Activated CD8-positive, alpha-beta T cell treated with anti-CD3 and anti-CD28 coated beads for 36 hours (primary cell): ENCODE measurements around the gene KIF26B. TPM values are rescaled to one million over a fixed set of nuclear protein-coding genes. Genes with fewer than 3 reads are reported as not detected.

Experiments
- ATAC-seq: fragments of 200-7000 bp; cut with Tn5 transposase; one replicate; pipeline ENCODE4 v1.10.0; 2021; ENCODE audit warnings: mild to moderate bottlenecking, moderate library complexity
- CTCF ChIA-PET: fragments of 350-600 bp; sonication (Branson Sonifier 250); formaldehyde crosslinking; loops from one replicate; lab custom pipeline; 2021; ENCODE audit warnings: antibody characterized with exemption; lab: Charles Lee
- POLR2A ChIA-PET: fragments of 350-600 bp; sonication (Branson Sonifier 250); formaldehyde crosslinking; loops from one replicate; lab custom pipeline; 2021; ENCODE audit warnings: antibody characterized with exemption; lab: Charles Lee
- DNase-seq: peaks from one replicate; pipeline ENCODE4 v3.0.0-alpha.2; 2020
- H3K27ac Mint-ChIP-seq: one replicate; pipeline ENCODE4 v1.8.0; 2021; ENCODE audit warnings: mild to moderate bottlenecking, mixed read lengths
- H3K27me3 Mint-ChIP-seq: one replicate; pipeline ENCODE4 v1.8.0; 2021; ENCODE audit warnings: mixed read lengths
- H3K36me3 Mint-ChIP-seq: one replicate; pipeline ENCODE4 v1.8.0; 2021; ENCODE audit warnings: low read depth, mixed read lengths
- H3K4me1 Mint-ChIP-seq: one replicate; pipeline ENCODE4 v1.8.0; 2021; ENCODE audit warnings: low read depth, mixed read lengths
- H3K4me3 Mint-ChIP-seq: one replicate; pipeline ENCODE4 v1.8.0; 2021; ENCODE audit warnings: mild to moderate bottlenecking, moderate library complexity, mixed read lengths
- H3K9me3 Mint-ChIP-seq: one replicate; pipeline ENCODE4 v1.8.0; 2021; ENCODE audit warnings: mixed read lengths
- intact Hi-C: fragments of 100-400 bp; cut with micrococcal nuclease; formaldehyde crosslinking; loops from one replicate; pipeline ENCODE4 v1.10.0; 2022
- total RNA-seq, 2 experiments: library from RNA; stranded (reverse); gene quantifications; one replicate each; pipeline ENCODE4 v1.2.3, GENCODE V29; 2021
- TF ChIP-seq, protein P1 (sequence below): fragments of 200-600 bp; IDR thresholded peaks from one replicate; pipeline ENCODE4 v1.8.0; 2022; ENCODE audit warnings: antibody characterized with exemption, mild to moderate bottlenecking

The KIF26B gene
- total RNA-seq, 2 experiments from 2014 or later: 0.16 TPM

DNA sequence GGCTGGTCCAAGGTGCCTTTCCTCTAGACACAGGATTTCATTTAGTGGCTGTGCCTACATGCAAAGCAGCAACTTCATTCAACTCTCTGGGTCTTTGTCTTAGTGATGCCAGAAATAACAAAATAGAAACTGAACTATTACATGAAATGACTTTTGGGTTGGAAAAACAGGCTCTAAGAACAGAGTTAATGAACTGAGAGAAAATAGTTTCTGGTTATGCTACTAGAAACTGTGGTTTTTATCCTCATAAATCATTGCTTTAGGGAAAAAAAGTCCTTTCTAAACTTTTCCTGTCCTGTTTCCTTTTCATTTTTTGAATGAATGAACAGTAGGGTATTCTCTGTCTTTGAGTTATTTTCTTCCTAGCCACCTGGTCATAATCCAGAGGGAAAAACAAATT, 424.0 kb downstream of the KIF26B start:
- POLR2A ChIA-PET: no interaction called here
- Mint-ChIP-seq H3K36me3 (no peaks in the 10 kb centered on the region), H3K27me3 (no peaks in the 10 kb centered on the region), H3K9me3 (no peaks in the 10 kb centered on the region), H3K4me1 (no peaks in the 10 kb centered on the region), H3K4me3 (no peak overlapping the region), H3K27ac (no peak overlapping the region)
- DNase-seq (no peak), ATAC-seq (no peak)
- CTCF ChIA-PET: no interaction called here
- intact Hi-C loops: no loop called here
- TF ChIP-seq, protein P1, sequence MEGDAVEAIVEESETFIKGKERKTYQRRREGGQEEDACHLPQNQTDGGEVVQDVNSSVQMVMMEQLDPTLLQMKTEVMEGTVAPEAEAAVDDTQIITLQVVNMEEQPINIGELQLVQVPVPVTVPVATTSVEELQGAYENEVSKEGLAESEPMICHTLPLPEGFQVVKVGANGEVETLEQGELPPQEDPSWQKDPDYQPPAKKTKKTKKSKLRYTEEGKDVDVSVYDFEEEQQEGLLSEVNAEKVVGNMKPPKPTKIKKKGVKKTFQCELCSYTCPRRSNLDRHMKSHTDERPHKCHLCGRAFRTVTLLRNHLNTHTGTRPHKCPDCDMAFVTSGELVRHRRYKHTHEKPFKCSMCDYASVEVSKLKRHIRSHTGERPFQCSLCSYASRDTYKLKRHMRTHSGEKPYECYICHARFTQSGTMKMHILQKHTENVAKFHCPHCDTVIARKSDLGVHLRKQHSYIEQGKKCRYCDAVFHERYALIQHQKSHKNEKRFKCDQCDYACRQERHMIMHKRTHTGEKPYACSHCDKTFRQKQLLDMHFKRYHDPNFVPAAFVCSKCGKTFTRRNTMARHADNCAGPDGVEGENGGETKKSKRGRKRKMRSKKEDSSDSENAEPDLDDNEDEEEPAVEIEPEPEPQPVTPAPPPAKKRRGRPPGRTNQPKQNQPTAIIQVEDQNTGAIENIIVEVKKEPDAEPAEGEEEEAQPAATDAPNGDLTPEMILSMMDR: no peak

DNA sequence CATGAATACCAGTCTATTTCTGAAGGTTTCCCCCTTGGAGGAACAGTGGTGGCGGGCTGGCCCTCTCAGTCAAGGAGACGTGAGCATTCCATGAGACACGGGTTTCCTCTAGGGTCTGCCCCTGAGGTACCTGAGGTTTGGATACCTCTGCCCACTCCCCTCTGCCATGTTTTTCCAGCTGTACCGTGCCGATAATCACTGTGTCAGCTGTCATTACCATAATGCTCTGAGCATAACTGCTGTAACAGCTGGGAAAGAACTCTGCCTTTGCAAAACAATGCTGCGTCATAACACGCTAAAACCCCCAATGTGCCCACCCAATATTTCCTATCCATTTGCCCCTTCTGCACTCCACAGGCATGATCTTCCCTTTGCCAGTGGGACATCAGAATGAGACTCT, 425.1 kb downstream of the KIF26B start:
- no peak for DNase-seq
- ChIA-PET CTCF (interaction anchor here (1.6 kb wide), 1 partner anchor 424 kb away, joined by 3 read pairs; no protein-coding TSS in a partner anchor), POLR2A (no interaction called here)
- Mint-ChIP-seq H3K4me3 (no peak overlapping the region), H3K4me1 (no peaks in the 10 kb centered on the region), H3K36me3 (no peaks in the 10 kb centered on the region), H3K27me3 (no peaks in the 10 kb centered on the region), H3K9me3 (no peaks in the 10 kb centered on the region), H3K27ac (no peak overlapping the region)
- no peak for ATAC-seq
- TF ChIP-seq, protein P1: no peak
- intact Hi-C loops: no loop called here

DNA sequence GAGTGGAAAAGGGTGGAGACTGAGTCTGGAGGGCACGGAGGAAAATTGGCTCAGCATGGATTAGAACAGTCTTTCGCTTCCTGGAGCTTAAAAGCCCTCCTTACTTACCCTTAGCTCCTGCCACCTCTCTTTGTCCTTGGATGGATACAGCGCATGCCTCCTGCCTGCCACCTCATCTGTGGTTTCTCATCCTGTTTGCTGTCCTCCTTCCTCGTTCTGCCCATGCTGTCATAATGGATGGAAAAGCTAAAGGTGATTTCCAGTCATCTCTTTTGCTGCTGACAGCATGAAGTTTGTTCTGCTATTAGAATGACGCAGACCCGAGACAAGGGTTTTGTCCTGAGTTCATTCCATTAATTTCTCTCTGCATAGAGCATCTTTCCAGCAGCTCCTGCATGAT, 425.9 kb downstream of the KIF26B start:
- TF ChIP-seq, protein P1: no peak
- POLR2A ChIA-PET: no interaction called here
- DNase-seq: no peak
- H3K36me3 Mint-ChIP-seq: no peaks in the 10 kb centered on the region
- CTCF ChIA-PET: interaction anchor here (1.6 kb wide), 1 partner anchor 424 kb away, joined by 3 read pairs; no protein-coding TSS in a partner anchor
- H3K9me3 Mint-ChIP-seq: no peaks in the 10 kb centered on the region
- no peak overlapping the region for H3K27ac Mint-ChIP-seq
- no peak overlapping the region for H3K4me3 Mint-ChIP-seq
- ATAC-seq: no peak
- no peaks in the 10 kb centered on the region for H3K27me3 Mint-ChIP-seq
- intact Hi-C loops: no loop called here
- no peaks in the 10 kb centered on the region for H3K4me1 Mint-ChIP-seq

DNA sequence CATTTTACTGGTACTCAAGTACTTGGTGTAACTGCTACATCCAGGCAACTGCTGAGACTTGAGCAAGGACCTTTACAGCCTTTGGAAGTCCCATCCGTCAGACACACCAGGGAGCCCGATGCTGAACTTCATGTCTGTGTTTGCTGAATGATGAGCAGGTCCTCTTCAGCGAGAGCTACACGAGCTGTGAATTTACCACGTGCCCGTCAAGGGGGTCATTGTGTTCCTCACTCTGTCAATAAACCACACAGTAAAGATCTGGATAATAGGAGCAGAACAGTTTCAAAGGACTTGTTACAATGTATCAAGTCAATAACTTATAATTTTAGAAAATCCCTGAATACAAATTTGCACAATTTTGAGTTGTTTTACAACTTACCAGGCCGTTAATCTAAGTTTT, 427.2 kb downstream of the KIF26B start:
- CTCF ChIA-PET: no interaction called here
- Mint-ChIP-seq H3K4me3 (no peak overlapping the region), H3K4me1 (no peaks in the 10 kb centered on the region), H3K36me3 (no peaks in the 10 kb centered on the region), H3K9me3 (no peaks in the 10 kb centered on the region), H3K27ac (no peak overlapping the region), H3K27me3 (no peaks in the 10 kb centered on the region)
- TF ChIP-seq, protein P1: no peak
- intact Hi-C loops: no loop called here
- POLR2A ChIA-PET: no interaction called here
- ATAC-seq (no peak), DNase-seq (no peak)

DNA sequence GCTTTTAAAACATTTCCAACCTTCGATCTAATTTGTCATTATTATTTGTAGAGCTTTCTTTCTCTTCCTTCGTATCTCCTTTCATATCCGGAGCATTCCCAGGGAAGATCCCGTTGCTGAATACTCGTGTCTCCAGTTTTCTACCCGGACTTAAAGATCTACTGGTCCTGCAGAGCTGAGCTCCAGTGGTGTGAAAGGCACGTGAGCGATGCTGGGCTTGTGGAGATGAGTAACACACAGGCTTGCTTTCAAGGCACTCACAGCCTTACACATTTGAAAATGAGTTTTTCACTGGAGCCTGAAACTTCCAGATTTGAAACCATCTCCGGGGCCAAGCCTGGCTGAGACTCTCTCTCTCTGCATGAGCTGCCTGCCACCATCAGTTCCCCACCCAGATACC, 428.3 kb downstream of the KIF26B start:
- H3K4me3 Mint-ChIP-seq: no peak overlapping the region
- DNase-seq (no peak), ATAC-seq (no peak)
- no peaks in the 10 kb centered on the region for H3K27me3 Mint-ChIP-seq
- TF ChIP-seq, protein P1: no peak
- no peaks in the 10 kb centered on the region for H3K36me3 Mint-ChIP-seq
- no peaks in the 10 kb centered on the region for H3K9me3 Mint-ChIP-seq
- H3K27ac Mint-ChIP-seq: no peak overlapping the region
- POLR2A ChIA-PET: no interaction called here
- CTCF ChIA-PET: no interaction called here
- no peaks in the 10 kb centered on the region for H3K4me1 Mint-ChIP-seq
- intact Hi-C loops: no loop called here
